Measurements from ENCODE around the gene SNF8.
A peak's percentile ranks its signal among the peaks of the same experiment; 100 is the strongest.

Gene SNF8

GRCh38 chr17:48928876-48929811 is 15.5 kb downstream of the SNF8 start:
- DNase-seq, result no peak

GRCh38 chr17:48927978-48928745 is 16.5 kb downstream of the SNF8 start:
- DNase-seq, result no peak

- DNase-seq, result no peak
Observed at GRCh38 chr17:48925991-48926342, 18.7 kb downstream of the SNF8 start.

- DNase-seq, result no peak
Observed at GRCh38 chr17:48925251-48925990, 19.2 kb downstream of the SNF8 start.

- DNase-seq, result peak; percentile 67
Observed at GRCh38 chr17:48915459-48916282, 29.0 kb downstream of the SNF8 start.

- DNase-seq, result no peak
Observed at GRCh38 chr17:48912476-48912875, 32.2 kb downstream of the SNF8 start.

GRCh38 chr17:48910370-48910769 is 34.3 kb downstream of the SNF8 start:
- no peak for DNase-seq

- no peak for DNase-seq
Observed at GRCh38 chr17:48909783-48910182, 34.9 kb downstream of the SNF8 start.

GRCh38 chr17:48908853-48909394 is 35.7 kb downstream of the SNF8 start:
- DNase-seq, result no peak

GRCh38 chr17:48908047-48908843 is 36.4 kb downstream of the SNF8 start, which contains the start of gene UBE2Z:
Gene UBE2Z, plus strand, starts transcription at chr17:48908407. Its CDS starts 97 bp downstream, at chr17:48908504.
- DNase-seq, result peak; percentile 48

GRCh38 chr17:48907713-48908046 is 37.0 kb downstream of the SNF8 start:
- no peak for DNase-seq

GRCh38 chr17:48905987-48906515 is 38.6 kb downstream of the SNF8 start:
- no peak for DNase-seq

- DNase-seq, result no peak
Observed at GRCh38 chr17:48904428-48904827, 40.2 kb downstream of the SNF8 start.

GRCh38 chr17:48903401-48903800 is 41.2 kb downstream of the SNF8 start:
- no peak for DNase-seq

- no peak for DNase-seq
Observed at GRCh38 chr17:48901241-48901640, 43.4 kb downstream of the SNF8 start.

- no peak for DNase-seq
Observed at GRCh38 chr17:48894886-48895285, 49.8 kb downstream of the SNF8 start.

- DNase-seq, result no peak
Observed at GRCh38 chr17:48893646-48894508, 50.8 kb downstream of the SNF8 start.

GRCh38 chr17:48892940-48893645 is 51.5 kb downstream of the SNF8 start:
- DNase-seq, result no peak

GRCh38 chr17:48890086-48890485 is 54.6 kb downstream of the SNF8 start:
- no peak for DNase-seq

Measured in SIG-M5 (cell line).